Measurements from ENCODE around the gene SLC6A13. TPM values are rescaled to one million over a fixed set of nuclear protein-coding genes. Genes with fewer than 3 reads are reported as not detected.

Gene SLC6A13
- total and polyA plus RNA-seq, 2 of the 13 experiments (the other 11 are each of a cell fraction or from before 2014, with no cell fraction given), result 0.05 to 0.15 TPM

DNA sequence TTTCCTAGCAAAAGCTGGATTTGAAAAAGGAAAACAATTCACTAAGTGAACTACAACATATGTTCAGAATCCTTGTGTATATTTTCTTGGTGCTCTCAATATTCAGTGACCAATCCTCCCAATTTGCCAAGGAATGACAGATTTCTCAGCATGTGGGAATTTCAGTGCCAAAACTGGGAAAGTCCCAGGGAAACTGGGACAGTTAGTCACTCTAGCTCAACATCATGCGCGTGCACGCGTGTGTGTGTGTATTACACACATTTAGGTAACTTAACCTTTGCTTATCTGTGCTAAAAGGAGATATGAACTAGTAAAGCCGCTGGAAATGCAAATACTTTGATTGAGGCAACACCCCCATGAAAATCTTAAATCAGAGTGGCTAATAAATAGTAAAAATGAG lies 26.1 kb upstream of the SLC6A13 start:
- Histone ChIP-seq H3K36me3 (replicated peaks in 1 of 2; ENCODE audit: control insufficient read depth in 1 of 2, insufficient read depth in 2 of 2, low read length in 2 of 2) (peaks cover 14 to 64% of the 10 kb centered on the region in 2 experiments), H3K9me3 (ENCODE audit: low read length) (no peaks in the 10 kb centered on the region), H2AFZ (ENCODE audit: low read length) (no peak overlapping the region), H3K27ac (ENCODE audit: extremely low read length, insufficient read depth, low read length) (no peak overlapping the region), H3K9ac (ENCODE audit: insufficient read depth, low read depth, low read length) (no peak overlapping the region), H3K27me3 (ENCODE audit: control insufficient read depth in 1 of 2, insufficient read depth in 2 of 2, low read length in 2 of 2) (no peaks in the 10 kb centered on the region), H3K4me1 (ENCODE audit: insufficient read depth, low read length) (peaks cover 7% of the 10 kb centered on the region), H3K4me2 (ENCODE audit: low read depth, low read length) (no peak overlapping the region), H4K20me1 (ENCODE audit: insufficient read depth, low read length) (no peaks in the 10 kb centered on the region), H3K4me3 (replicated peaks in 1 of 3; ENCODE audit: insufficient read depth in 1 of 3, low read depth in 2 of 3, low read length in 3 of 3) (no peak overlapping the region), H3K79me2 (ENCODE audit: insufficient read depth, low read length) (no peaks in the 10 kb centered on the region)
- TF ChIP-seq SATB2 (CRISPR knock-in tag; IDR thresholded peaks at IDR 0.05), result no peak
- no peak for TF ChIP-seq RBAK (CRISPR knock-in tag; IDR thresholded peaks at IDR 0.05)
- TF ChIP-seq ZNF274 (CRISPR knock-in tag; IDR thresholded peaks at IDR 0.05), result no peak
- TF ChIP-seq SIN3B (IDR thresholded peaks at IDR 0.05; ENCODE audit: low read length), result no peak
- TF ChIP-seq NFIC (IDR thresholded peaks at IDR 0.05; ENCODE audit: low read length), result no peak
- TF ChIP-seq, protein P1, sequence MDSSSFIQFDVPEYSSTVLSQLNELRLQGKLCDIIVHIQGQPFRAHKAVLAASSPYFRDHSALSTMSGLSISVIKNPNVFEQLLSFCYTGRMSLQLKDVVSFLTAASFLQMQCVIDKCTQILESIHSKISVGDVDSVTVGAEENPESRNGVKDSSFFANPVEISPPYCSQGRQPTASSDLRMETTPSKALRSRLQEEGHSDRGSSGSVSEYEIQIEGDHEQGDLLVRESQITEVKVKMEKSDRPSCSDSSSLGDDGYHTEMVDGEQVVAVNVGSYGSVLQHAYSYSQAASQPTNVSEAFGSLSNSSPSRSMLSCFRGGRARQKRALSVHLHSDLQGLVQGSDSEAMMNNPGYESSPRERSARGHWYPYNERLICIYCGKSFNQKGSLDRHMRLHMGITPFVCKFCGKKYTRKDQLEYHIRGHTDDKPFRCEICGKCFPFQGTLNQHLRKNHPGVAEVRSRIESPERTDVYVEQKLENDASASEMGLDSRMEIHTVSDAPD (CRISPR knock-in tag; IDR thresholded peaks at IDR 0.05), result no peak
- TF ChIP-seq NCOA1 (CRISPR knock-in tag; IDR thresholded peaks at IDR 0.05), result no peak
- TF ChIP-seq, protein P2, sequence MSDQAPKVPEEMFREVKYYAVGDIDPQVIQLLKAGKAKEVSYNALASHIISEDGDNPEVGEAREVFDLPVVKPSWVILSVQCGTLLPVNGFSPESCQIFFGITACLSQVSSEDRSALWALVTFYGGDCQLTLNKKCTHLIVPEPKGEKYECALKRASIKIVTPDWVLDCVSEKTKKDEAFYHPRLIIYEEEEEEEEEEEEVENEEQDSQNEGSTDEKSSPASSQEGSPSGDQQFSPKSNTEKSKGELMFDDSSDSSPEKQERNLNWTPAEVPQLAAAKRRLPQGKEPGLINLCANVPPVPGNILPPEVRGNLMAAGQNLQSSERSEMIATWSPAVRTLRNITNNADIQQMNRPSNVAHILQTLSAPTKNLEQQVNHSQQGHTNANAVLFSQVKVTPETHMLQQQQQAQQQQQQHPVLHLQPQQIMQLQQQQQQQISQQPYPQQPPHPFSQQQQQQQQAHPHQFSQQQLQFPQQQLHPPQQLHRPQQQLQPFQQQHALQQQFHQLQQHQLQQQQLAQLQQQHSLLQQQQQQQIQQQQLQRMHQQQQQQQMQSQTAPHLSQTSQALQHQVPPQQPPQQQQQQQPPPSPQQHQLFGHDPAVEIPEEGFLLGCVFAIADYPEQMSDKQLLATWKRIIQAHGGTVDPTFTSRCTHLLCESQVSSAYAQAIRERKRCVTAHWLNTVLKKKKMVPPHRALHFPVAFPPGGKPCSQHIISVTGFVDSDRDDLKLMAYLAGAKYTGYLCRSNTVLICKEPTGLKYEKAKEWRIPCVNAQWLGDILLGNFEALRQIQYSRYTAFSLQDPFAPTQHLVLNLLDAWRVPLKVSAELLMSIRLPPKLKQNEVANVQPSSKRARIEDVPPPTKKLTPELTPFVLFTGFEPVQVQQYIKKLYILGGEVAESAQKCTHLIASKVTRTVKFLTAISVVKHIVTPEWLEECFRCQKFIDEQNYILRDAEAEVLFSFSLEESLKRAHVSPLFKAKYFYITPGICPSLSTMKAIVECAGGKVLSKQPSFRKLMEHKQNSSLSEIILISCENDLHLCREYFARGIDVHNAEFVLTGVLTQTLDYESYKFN (CRISPR knock-in tag; conservative IDR thresholded peaks at IDR 0.05), result no peak
- TF ChIP-seq, protein P3, sequence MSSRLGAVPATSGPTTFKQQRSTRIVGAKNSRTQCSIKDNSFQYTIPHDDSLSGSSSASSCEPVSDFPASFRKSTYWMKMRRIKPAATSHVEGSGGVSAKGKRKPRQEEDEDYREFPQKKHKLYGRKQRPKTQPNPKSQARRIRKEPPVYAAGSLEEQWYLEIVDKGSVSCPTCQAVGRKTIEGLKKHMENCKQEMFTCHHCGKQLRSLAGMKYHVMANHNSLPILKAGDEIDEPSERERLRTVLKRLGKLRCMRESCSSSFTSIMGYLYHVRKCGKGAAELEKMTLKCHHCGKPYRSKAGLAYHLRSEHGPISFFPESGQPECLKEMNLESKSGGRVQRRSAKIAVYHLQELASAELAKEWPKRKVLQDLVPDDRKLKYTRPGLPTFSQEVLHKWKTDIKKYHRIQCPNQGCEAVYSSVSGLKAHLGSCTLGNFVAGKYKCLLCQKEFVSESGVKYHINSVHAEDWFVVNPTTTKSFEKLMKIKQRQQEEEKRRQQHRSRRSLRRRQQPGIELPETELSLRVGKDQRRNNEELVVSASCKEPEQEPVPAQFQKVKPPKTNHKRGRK (CRISPR knock-in tag; IDR thresholded peaks at IDR 0.05), result no peak
- no peak for TF ChIP-seq SUZ12 (IDR thresholded peaks at IDR 0.05; ENCODE audit: low read depth, low read length)
- no peak for TF ChIP-seq ZNF567 (CRISPR knock-in tag; IDR thresholded peaks at IDR 0.05; ENCODE audit: borderline replicate concordance)
- no peak for TF ChIP-seq MXD1 (CRISPR knock-in tag; IDR thresholded peaks at IDR 0.05)
- TF ChIP-seq ZKSCAN1 (IDR thresholded peaks at IDR 0.05; ENCODE audit: low read length), result no peak
- POLR2A ChIA-PET, result no interaction called here
- WGBS (ENCODE audit: low lambda C conversion rate), result 94% methylated on average over 5 of the region's 5 CpGs
- intact Hi-C loops (cut with micrococcal nuclease; ENCODE audit: unreplicated experiment), result no loop called here
- ATAC-seq (no peak), FAIRE-seq (no peak), DNase-seq (ENCODE audit: low spot score) (no peak)
- CTCF ChIA-PET (ENCODE audit: low intra/inter-chr PET ratio, low total read pairs), result no interaction called here
- no TSS peak for BruUV-seq (replicated peaks)
- in situ Hi-C loops (cut with HindIII; ENCODE audit: extremely low pct_ligation_motif_present, low pct_unique_long_range_greater_than_20kb), result no loop called here
